PC-9 (cell line): ENCODE data around the gene NPM3. TPM values are rescaled to one million over a fixed set of nuclear protein-coding genes. Genes with fewer than 3 reads are reported as not detected.

Source experiments
- BruUV-seq: library from RNA; stranded (reverse); fragments of 400-500 nt; replicated peaks from 2 replicates; lab custom pipeline; 2021; lab: Mats Ljungman, UMichigan
- CTCF ChIA-PET: fragments of 300-600 bp; sonication (Branson Sonifier 250); formaldehyde crosslinking; loops from one replicate; lab custom pipeline; 2022; ENCODE audit warnings: antibody characterized with exemption; lab: Charles Lee
- POLR2A ChIA-PET: fragments of 300-600 bp; sonication (Branson Sonifier 250); formaldehyde crosslinking; loops from one replicate; lab custom pipeline; 2022; ENCODE audit warnings: antibody characterized with exemption; ENCODE audit not compliant: unreplicated experiment; lab: Charles Lee
- DNase-seq, 2 experiments: peaks; one replicate each; pipeline versions ENCODE4 v3.0.0 to v3.0.0-alpha.2; 2015 to 2022; ENCODE audit warnings: mixed read lengths in 1 of 2
- H2AFZ ChIP-seq: fragments of 200-600 bp; sonication (generic); 2 replicates; pipeline ENCODE4 v1.8.1; 2017; ENCODE audit warnings: antibody characterized with exemption
- H3F3A ChIP-seq: fragments of 200-600 bp; sonication (generic); 2 replicates; pipeline ENCODE4 v1.8.1; 2017; ENCODE audit warnings: antibody characterized with exemption, mild to moderate bottlenecking, low read depth; ENCODE audit not compliant: insufficient read depth
- H3K27ac ChIP-seq: fragments of 200-600 bp; sonication (generic); 2 replicates; pipeline ENCODE4 v1.6.1; 2016; ENCODE audit warnings: mixed run types
- H3K27me3 ChIP-seq: fragments of 200-600 bp; sonication (generic); 2 replicates; pipeline ENCODE4 v1.6.1; 2016; ENCODE audit warnings: low read depth, mixed run types; ENCODE audit not compliant: insufficient read depth
- H3K36me3 ChIP-seq: fragments of 200-600 bp; sonication (generic); 2 replicates; pipeline ENCODE4 v1.6.1; 2016; ENCODE audit warnings: low read depth, mixed run types
- H3K4me1 ChIP-seq: fragments of 200-600 bp; sonication (generic); replicated peaks from 2 replicates; pipeline ENCODE4 v1.6.1; 2016; ENCODE audit warnings: mixed run types; ENCODE audit not compliant: insufficient read depth
- H3K4me2 ChIP-seq: fragments of 200-600 bp; sonication (generic); 2 replicates; pipeline ENCODE4 v1.6.1; 2017; ENCODE audit warnings: mixed run types
- H3K4me3 ChIP-seq: fragments of 200-600 bp; sonication (generic); 2 replicates; pipeline ENCODE4 v1.6.1; 2016; ENCODE audit warnings: mixed run types
- H3K79me2 ChIP-seq: fragments of 200-600 bp; sonication (generic); 2 replicates; pipeline ENCODE4 v1.6.1; 2017; ENCODE audit warnings: low read depth, mixed run types
- H3K9me2 ChIP-seq: fragments of 200-600 bp; sonication (generic); 2 replicates; pipeline ENCODE4 v1.8.1; 2017; ENCODE audit warnings: mild to moderate bottlenecking; ENCODE audit not compliant: insufficient read depth
- H3K9me3 ChIP-seq: fragments of 200-600 bp; sonication (generic); 2 replicates; pipeline ENCODE4 v1.8.1; 2016; ENCODE audit warnings: low read depth; ENCODE audit not compliant: insufficient read depth
- H4K20me1 ChIP-seq: fragments of 200-600 bp; sonication (generic); 2 replicates; pipeline ENCODE4 v1.8.1; 2017; ENCODE audit not compliant: insufficient read depth
- EZH2 ChIP-seq: fragments of 200-600 bp; sonication (generic); IDR thresholded peaks from 2 replicates; pipeline ENCODE4 v1.8.0; 2017; ENCODE audit warnings: antibody characterized with exemption, low read depth
- intact Hi-C: fragments of 100-400 bp; cut with micrococcal nuclease; formaldehyde crosslinking; loops from one replicate; pipeline ENCODE4 v1.10.0; 2022; ENCODE audit not compliant: unreplicated experiment
- total RNA-seq: library from RNA; stranded (reverse); gene quantifications from 2 replicates; pipeline ENCODE4 v1.2.3, GENCODE V29; 2021
- TF ChIP-seq, protein P1 (sequence below): fragments of 200-600 bp; sonication (generic); conservative IDR thresholded peaks from 2 replicates; pipeline ENCODE4 v1.6.1; 2017; ENCODE audit warnings: mixed run types, antibody characterized with exemption, mild to moderate bottlenecking, moderate library complexity

Gene NPM3
- total RNA-seq, 1 experiment from 2014 or later = 36.1 TPM

DNA sequence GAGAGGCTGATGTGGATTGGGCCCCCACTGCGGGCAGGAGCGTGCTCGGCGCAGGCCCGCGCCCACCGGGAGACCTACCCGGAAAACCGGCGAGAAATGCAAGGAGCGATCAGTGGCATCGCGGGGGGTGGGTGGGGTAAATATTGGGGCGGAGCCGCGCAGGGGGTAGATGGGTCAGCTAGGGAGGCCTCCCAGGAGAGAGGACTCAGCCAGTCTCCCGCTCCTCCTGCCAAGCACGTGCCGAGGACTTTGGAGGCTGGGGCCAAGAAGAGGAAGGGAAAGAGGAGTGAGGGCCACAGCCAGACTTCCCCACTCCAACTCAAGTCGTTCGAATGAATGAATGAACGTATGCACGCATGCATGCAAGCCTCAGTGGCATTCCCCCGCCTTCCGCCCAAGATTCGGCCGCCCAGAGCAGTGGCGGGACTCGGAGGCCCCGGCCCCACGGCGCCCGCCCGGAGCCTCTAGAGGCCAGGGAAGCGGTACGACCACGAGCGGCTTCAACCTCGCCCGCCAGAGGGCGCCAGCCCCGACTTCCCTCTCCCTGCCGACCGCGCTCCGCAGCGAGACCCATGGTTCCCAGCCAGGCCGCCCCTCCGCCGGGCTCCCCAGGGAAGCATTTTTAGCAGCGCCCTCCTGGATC lies 3.6 kb downstream of the NPM3 start:
- peak in 1 of 2 experiments; percentile 41 for DNase-seq
- H3K9me3 ChIP-seq = no peaks in the 10 kb centered on the region
- no peaks in the 10 kb centered on the region for H3K9me2 ChIP-seq
- H3F3A ChIP-seq = peaks cover 11% of the 10 kb centered on the region
- intact Hi-C loops = loop anchor here (2.0 to 10.0 kb wide), 3 partner anchors 85 to 565 kb away; partner anchors contain the start of gene FBXW4
- no TSS peak for BruUV-seq
- peaks cover 3% of the 10 kb centered on the region; the same call in 1 of the 2 replicates for H4K20me1 ChIP-seq
- peaks cover 11% of the 10 kb centered on the region; the same call in 1 of the 2 replicates for H3K4me1 ChIP-seq
- POLR2A ChIA-PET = interaction anchor here (0.6 kb wide), 1 partner anchor 327 kb away, joined by 3 read pairs; no protein-coding TSS in a partner anchor
- H3K27me3 ChIP-seq = no peaks in the 10 kb centered on the region
- no peak for TF ChIP-seq EZH2
- TF ChIP-seq, protein P1, sequence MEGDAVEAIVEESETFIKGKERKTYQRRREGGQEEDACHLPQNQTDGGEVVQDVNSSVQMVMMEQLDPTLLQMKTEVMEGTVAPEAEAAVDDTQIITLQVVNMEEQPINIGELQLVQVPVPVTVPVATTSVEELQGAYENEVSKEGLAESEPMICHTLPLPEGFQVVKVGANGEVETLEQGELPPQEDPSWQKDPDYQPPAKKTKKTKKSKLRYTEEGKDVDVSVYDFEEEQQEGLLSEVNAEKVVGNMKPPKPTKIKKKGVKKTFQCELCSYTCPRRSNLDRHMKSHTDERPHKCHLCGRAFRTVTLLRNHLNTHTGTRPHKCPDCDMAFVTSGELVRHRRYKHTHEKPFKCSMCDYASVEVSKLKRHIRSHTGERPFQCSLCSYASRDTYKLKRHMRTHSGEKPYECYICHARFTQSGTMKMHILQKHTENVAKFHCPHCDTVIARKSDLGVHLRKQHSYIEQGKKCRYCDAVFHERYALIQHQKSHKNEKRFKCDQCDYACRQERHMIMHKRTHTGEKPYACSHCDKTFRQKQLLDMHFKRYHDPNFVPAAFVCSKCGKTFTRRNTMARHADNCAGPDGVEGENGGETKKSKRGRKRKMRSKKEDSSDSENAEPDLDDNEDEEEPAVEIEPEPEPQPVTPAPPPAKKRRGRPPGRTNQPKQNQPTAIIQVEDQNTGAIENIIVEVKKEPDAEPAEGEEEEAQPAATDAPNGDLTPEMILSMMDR = no peak
- H3K4me3 ChIP-seq = no peak overlapping the region
- H3K27ac ChIP-seq = no peak overlapping the region
- no peaks in the 10 kb centered on the region for H3K36me3 ChIP-seq
- CTCF ChIA-PET = interaction anchor here (0.5 to 0.6 kb wide), 2 partner anchors 177 to 214 kb away, joined by 3 to 14 read pairs; no protein-coding TSS in a partner anchor
- H2AFZ ChIP-seq = no peak overlapping the region
- H3K79me2 ChIP-seq = peaks cover 10% of the 10 kb centered on the region; the same call in 1 of the 2 replicates
- H3K4me2 ChIP-seq = no peak overlapping the region

DNA sequence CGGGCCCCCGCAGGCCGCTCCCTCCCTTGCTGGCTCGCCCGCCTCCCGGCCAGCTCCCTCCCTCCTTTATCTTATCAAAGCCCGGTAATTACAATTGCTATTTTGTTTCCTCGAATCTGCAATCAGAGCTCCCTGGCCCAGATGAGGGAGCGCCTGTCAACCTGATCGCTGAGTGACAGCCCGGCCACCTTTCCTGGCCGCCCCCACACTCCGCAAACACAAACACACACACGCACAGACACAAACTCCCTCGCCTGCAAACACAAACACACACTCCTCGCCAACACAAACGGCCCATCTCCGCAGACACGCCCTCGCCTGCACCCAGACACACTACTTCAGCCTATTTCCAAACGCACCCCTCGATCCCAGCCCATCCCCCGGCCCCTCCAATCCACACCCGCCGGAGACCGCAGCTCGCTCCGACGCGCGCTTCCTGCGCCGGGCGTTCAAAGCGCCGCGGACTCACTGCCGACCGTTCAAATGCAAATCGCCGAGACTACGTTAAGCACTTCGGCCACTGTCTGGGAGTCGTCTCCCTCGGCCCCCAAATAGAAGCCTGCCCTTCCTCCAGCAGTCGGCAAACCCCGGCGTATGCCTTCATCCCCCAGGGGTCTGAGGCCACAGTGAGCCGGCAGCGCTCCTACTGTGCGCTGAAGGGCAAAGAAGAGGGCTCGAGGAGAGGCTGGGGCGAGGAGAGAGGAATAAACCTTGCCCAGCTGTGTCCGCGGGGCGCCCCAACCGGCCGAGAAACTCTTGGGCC lies 4.3 kb downstream of the NPM3 start:
- intact Hi-C loops = loop anchor here (10.0 kb wide), 1 partner anchor 84 kb away; the partner anchor contains the start of gene FBXW4
- peaks cover 4% of the 10 kb centered on the region for H3F3A ChIP-seq
- no peak overlapping the region for H3K4me2 ChIP-seq
- no peaks in the 10 kb centered on the region for H3K9me2 ChIP-seq
- CTCF ChIA-PET = interaction anchor here (0.5 to 0.6 kb wide), 2 partner anchors 176 to 213 kb away, joined by 3 to 14 read pairs; no protein-coding TSS in a partner anchor
- H3K27ac ChIP-seq = no peak overlapping the region
- no peaks in the 10 kb centered on the region for H3K27me3 ChIP-seq
- no peaks in the 10 kb centered on the region for H3K36me3 ChIP-seq
- H3K4me3 ChIP-seq = no peak overlapping the region
- H3K4me1 ChIP-seq = peaks cover 11% of the 10 kb centered on the region; the same call in 1 of the 2 replicates
- no peaks in the 10 kb centered on the region for H3K9me3 ChIP-seq
- TF ChIP-seq EZH2 = no peak
- TF ChIP-seq, protein P1 = no peak
- H2AFZ ChIP-seq = no peak overlapping the region
- POLR2A ChIA-PET = interaction anchor here (0.6 kb wide), 1 partner anchor 69 kb away, joined by 9 read pairs; no protein-coding TSS in a partner anchor
- H4K20me1 ChIP-seq = peaks cover 3% of the 10 kb centered on the region; the same call in 1 of the 2 replicates
- no TSS peak for BruUV-seq
- DNase-seq = no peak
- H3K79me2 ChIP-seq = peaks cover 10% of the 10 kb centered on the region; the same call in 1 of the 2 replicates

- Histone ChIP-seq H3K4me3 (no peak overlapping the region), H3K4me2 (no peak overlapping the region), H3K4me1 (peaks cover 11% of the 10 kb centered on the region; the same call in 1 of the 2 replicates), H2AFZ (no peak overlapping the region), H4K20me1 (peaks cover 3% of the 10 kb centered on the region; the same call in 1 of the 2 replicates), H3F3A (no peaks in the 10 kb centered on the region), H3K9me3 (no peaks in the 10 kb centered on the region), H3K79me2 (peaks cover 10% of the 10 kb centered on the region; the same call in 1 of the 2 replicates), H3K9me2 (no peaks in the 10 kb centered on the region), H3K27me3 (no peaks in the 10 kb centered on the region), H3K36me3 (no peaks in the 10 kb centered on the region), H3K27ac (no peak overlapping the region)
- no TSS peak for BruUV-seq
- TF ChIP-seq EZH2 = no peak
- TF ChIP-seq, protein P1 = no peak
- intact Hi-C loops = loop anchor here (10.0 kb wide), 1 partner anchor 83 kb away; the partner anchor contains the start of gene FBXW4
- ChIA-PET CTCF (no interaction called here), POLR2A (interaction anchor here (0.6 kb wide), 1 partner anchor 69 kb away, joined by 9 read pairs; no protein-coding TSS in a partner anchor)
- DNase-seq = no peak
Measured at GRCh38 chr10:101778151-101778780, 5.0 kb downstream of the NPM3 start.
